Measurements from ENCODE around the gene POLK. TPM values are rescaled to one million over a fixed set of nuclear protein-coding genes. Genes with fewer than 3 reads are reported as not detected.
A peak's percentile ranks its signal among the peaks of the same experiment; 100 is the strongest.

Gene POLK
- total RNA-seq, 1 experiment from 2014 or later: 34.9 TPM

DNA sequence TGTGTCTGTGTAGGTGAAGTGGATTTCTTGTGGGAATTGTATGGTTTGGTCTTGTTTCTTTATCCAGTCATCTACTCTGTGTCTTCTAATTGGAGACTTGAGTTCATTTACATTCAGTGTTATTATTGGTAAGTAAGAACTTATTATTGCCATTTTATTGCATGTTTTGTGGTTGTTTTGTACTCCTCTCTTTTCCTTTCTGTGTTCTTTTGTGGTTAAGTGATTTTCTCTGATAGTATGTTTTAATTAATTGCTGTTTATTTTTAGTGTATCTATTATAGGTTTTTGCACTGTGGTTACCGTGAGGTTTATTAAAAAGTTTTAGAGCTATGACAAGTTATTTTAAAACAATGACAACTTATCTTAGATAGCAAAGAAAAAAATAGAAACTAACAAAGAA lies 8.1 kb downstream of the POLK start:
- Mint-ChIP-seq H3K9me3 (ENCODE audit: low read depth, unreplicated experiment) (no peaks in the 10 kb centered on the region), H3K27me3 (ENCODE audit: unreplicated experiment) (no peaks in the 10 kb centered on the region), H3K27ac (ENCODE audit: unreplicated experiment) (peak overlapping the region; percentile 5), H3K4me3 (ENCODE audit: low read depth, unreplicated experiment) (no peak overlapping the region), H3K4me1 (ENCODE audit: low read depth, unreplicated experiment) (peaks cover 42% of the 10 kb centered on the region), H3K36me3 (ENCODE audit: insufficient read depth, unreplicated experiment) (no peaks in the 10 kb centered on the region)
- CTCF ChIA-PET: no interaction called here
- BruUV-seq (replicated peaks): no TSS peak
- intact Hi-C loops (cut with micrococcal nuclease; ENCODE audit: unreplicated experiment): no loop called here
- TF ChIP-seq, protein P1, sequence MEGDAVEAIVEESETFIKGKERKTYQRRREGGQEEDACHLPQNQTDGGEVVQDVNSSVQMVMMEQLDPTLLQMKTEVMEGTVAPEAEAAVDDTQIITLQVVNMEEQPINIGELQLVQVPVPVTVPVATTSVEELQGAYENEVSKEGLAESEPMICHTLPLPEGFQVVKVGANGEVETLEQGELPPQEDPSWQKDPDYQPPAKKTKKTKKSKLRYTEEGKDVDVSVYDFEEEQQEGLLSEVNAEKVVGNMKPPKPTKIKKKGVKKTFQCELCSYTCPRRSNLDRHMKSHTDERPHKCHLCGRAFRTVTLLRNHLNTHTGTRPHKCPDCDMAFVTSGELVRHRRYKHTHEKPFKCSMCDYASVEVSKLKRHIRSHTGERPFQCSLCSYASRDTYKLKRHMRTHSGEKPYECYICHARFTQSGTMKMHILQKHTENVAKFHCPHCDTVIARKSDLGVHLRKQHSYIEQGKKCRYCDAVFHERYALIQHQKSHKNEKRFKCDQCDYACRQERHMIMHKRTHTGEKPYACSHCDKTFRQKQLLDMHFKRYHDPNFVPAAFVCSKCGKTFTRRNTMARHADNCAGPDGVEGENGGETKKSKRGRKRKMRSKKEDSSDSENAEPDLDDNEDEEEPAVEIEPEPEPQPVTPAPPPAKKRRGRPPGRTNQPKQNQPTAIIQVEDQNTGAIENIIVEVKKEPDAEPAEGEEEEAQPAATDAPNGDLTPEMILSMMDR (IDR thresholded peaks at IDR 0.05; ENCODE audit: unreplicated experiment): no peak
- no peak for DNase-seq

DNA sequence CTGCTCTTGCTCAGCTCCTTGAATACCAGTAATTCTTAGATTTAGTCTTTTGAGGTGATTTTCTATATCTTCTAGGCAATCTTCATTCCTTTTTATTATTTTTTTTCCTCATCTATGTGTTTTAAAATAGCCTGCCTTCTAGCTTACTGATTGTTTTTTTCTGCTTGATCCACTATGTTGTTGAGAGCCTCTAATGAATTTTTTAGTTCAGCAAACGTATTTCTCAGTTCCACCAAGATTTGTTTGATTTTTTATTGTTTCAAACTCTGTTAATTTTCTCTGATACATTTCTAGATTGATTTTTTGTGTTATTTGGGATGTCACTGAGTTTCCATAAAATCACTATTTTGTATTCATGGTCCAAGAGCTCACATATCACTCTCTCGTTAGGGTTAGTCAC lies 9.5 kb downstream of the POLK start:
- H3K27ac Mint-ChIP-seq (ENCODE audit: unreplicated experiment): no peak overlapping the region
- CTCF ChIA-PET: no interaction called here
- no peaks in the 10 kb centered on the region for H3K9me3 Mint-ChIP-seq (ENCODE audit: low read depth, unreplicated experiment)
- H3K4me1 Mint-ChIP-seq (ENCODE audit: low read depth, unreplicated experiment): peaks cover 42% of the 10 kb centered on the region
- H3K4me3 Mint-ChIP-seq (ENCODE audit: low read depth, unreplicated experiment): no peak overlapping the region
- no peaks in the 10 kb centered on the region for H3K36me3 Mint-ChIP-seq (ENCODE audit: insufficient read depth, unreplicated experiment)
- TF ChIP-seq, protein P1 (IDR thresholded peaks at IDR 0.05; ENCODE audit: unreplicated experiment): no peak
- DNase-seq: no peak
- intact Hi-C loops (cut with micrococcal nuclease; ENCODE audit: unreplicated experiment): no loop called here
- no TSS peak for BruUV-seq (replicated peaks)
- no peaks in the 10 kb centered on the region for H3K27me3 Mint-ChIP-seq (ENCODE audit: unreplicated experiment)

GRCh38 chr5:75522025-75522424 lies 10.3 kb downstream of the POLK start:
- H3K36me3 Mint-ChIP-seq (ENCODE audit: insufficient read depth, unreplicated experiment): no peaks in the 10 kb centered on the region
- no peak for DNase-seq
- BruUV-seq (replicated peaks): no TSS peak
- intact Hi-C loops (cut with micrococcal nuclease; ENCODE audit: unreplicated experiment): no loop called here
- CTCF ChIA-PET: no interaction called here
- TF ChIP-seq, protein P1 (IDR thresholded peaks at IDR 0.05; ENCODE audit: unreplicated experiment): no peak
- no peak overlapping the region for H3K27ac Mint-ChIP-seq (ENCODE audit: unreplicated experiment)
- no peaks in the 10 kb centered on the region for H3K9me3 Mint-ChIP-seq (ENCODE audit: low read depth, unreplicated experiment)
- no peak overlapping the region for H3K4me3 Mint-ChIP-seq (ENCODE audit: low read depth, unreplicated experiment)
- peaks cover 42% of the 10 kb centered on the region for H3K4me1 Mint-ChIP-seq (ENCODE audit: low read depth, unreplicated experiment)
- no peaks in the 10 kb centered on the region for H3K27me3 Mint-ChIP-seq (ENCODE audit: unreplicated experiment)

DNA sequence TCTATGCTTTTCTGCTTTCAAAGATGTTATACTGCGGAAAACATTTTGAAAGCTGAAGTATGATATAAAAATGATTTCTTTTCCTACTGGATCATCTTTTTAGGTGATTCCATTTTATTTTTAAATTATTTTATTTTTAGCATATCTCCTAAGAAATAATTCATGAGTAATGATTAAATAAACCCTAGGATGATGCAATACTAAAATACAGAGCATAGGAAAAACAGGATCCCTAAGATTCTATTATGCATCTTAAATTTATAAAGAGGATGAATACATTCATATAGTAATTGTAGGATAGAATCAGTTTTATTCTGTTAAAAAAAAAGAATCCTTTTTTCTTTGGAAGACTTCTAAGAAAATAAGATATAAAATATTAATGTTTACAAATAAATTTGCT lies 10.9 kb downstream of the POLK start:
- H3K27ac Mint-ChIP-seq (ENCODE audit: unreplicated experiment): no peak overlapping the region
- H3K27me3 Mint-ChIP-seq (ENCODE audit: unreplicated experiment): no peaks in the 10 kb centered on the region
- no peaks in the 10 kb centered on the region for H3K36me3 Mint-ChIP-seq (ENCODE audit: insufficient read depth, unreplicated experiment)
- TF ChIP-seq, protein P1 (IDR thresholded peaks at IDR 0.05; ENCODE audit: unreplicated experiment): no peak
- CTCF ChIA-PET: no interaction called here
- intact Hi-C loops (cut with micrococcal nuclease; ENCODE audit: unreplicated experiment): no loop called here
- no peak overlapping the region for H3K4me3 Mint-ChIP-seq (ENCODE audit: low read depth, unreplicated experiment)
- no TSS peak for BruUV-seq (replicated peaks)
- DNase-seq: no peak
- peaks cover 40% of the 10 kb centered on the region for H3K4me1 Mint-ChIP-seq (ENCODE audit: low read depth, unreplicated experiment)
- no peaks in the 10 kb centered on the region for H3K9me3 Mint-ChIP-seq (ENCODE audit: low read depth, unreplicated experiment)

All from Calu3 (cell line).